HEK293 (cell line): ENCODE data around the gene ABHD17C.

Source experiments
- CTCF ChIA-PET: fragments of 350-600 bp; formaldehyde crosslinking; extraction: SDS; loops from one replicate; lab custom pipeline; 2021; ENCODE audit warnings: antibody characterized with exemption; lab: Yijun Ruan, JAX
- POLR2A ChIA-PET: fragments of 300-600 bp; formaldehyde crosslinking; extraction: SDS; loops from one replicate; lab custom pipeline; 2020; ENCODE audit warnings: antibody characterized with exemption, inconsistent platforms; lab: Yijun Ruan, JAX
- H3K27ac ChIP-seq: fragments of 200-500 bp; sonication (Bioruptor generic); 2 replicates; pipeline ENCODE4 v1.5.1; 2014; ENCODE audit warnings: low read depth, low read length, control low read depth, inconsistent platforms; ENCODE audit errors: extremely low read depth
- H3K36me3 ChIP-seq, 2 experiments: fragments of 200-500 bp in 1 of 2; sonication (Bioruptor generic) in 1 of 2; 1 replicate in 1 of 2; 2 replicates in 1 of 2; pipeline ENCODE4 v1.5.1; 2014 to 2017; ENCODE audit warnings: inconsistent platforms in 2 of 2, low read length in 2 of 2; ENCODE audit not compliant: control insufficient read depth in 2 of 2, insufficient read depth in 1 of 2
- H3K4me1 ChIP-seq: fragments of 200-500 bp; sonication (Bioruptor generic); 2 replicates; pipeline ENCODE4 v1.5.1; 2014; ENCODE audit warnings: mild to moderate bottlenecking, low read length, inconsistent platforms; ENCODE audit not compliant: control insufficient read depth, insufficient read depth
- H3K4me3 ChIP-seq: 2 replicates; pipeline ENCODE4 v1.5.1; 2011; ENCODE audit warnings: low read depth, mild to moderate bottlenecking, control low read depth, low read length, moderate library complexity
- H3K9me3 ChIP-seq: fragments of 200-500 bp; sonication (Bioruptor generic); 2 replicates; pipeline ENCODE4 v1.5.1; 2014; ENCODE audit warnings: low read depth, low read length, inconsistent platforms; ENCODE audit not compliant: control insufficient read depth, insufficient read depth
- BCL11A ChIP-seq: fragments of 450-650 bp; formaldehyde crosslinking; IDR thresholded peaks from 2 replicates; pipeline ENCODE4 v1.5.1; 2016; ENCODE audit warnings: low read depth, missing biosample characterization, missing genetic modification characterization
- BCL11B ChIP-seq: fragments of 450-650 bp; formaldehyde crosslinking; IDR thresholded peaks from 2 replicates; pipeline ENCODE4 v1.5.1; 2016; ENCODE audit warnings: low read depth, missing biosample characterization, missing genetic modification characterization
- HOXD13 ChIP-seq: sonication (generic); formaldehyde crosslinking; IDR thresholded peaks from 2 replicates; pipeline ENCODE4 v1.8.0; 2022; ENCODE audit warnings: missing genetic modification reagents, borderline replicate concordance
- KLF10 ChIP-seq: fragments of 450-650 bp; IDR thresholded peaks from 2 replicates; pipeline ENCODE4 v1.5.1; 2018; ENCODE audit warnings: missing biosample characterization, mild to moderate bottlenecking, missing genetic modification characterization
- PRDM1 ChIP-seq: fragments of 450-650 bp; formaldehyde crosslinking; IDR thresholded peaks from 2 replicates; pipeline ENCODE4; 2016; ENCODE audit warnings: missing biosample characterization, missing genetic modification characterization
- REPIN1 ChIP-seq: fragments of 450-650 bp; formaldehyde crosslinking; IDR thresholded peaks from 2 replicates; pipeline ENCODE4 v1.5.1; 2017; ENCODE audit warnings: missing biosample characterization, missing genetic modification characterization, low read depth
- ZNF140 ChIP-seq: fragments of 450-650 bp; formaldehyde crosslinking; IDR thresholded peaks from 2 replicates; pipeline ENCODE4 v1.5.1; 2016; ENCODE audit warnings: missing biosample characterization, missing genetic modification characterization
- ZNF157 ChIP-seq: fragments of 450-650 bp; formaldehyde crosslinking; IDR thresholded peaks from 2 replicates; pipeline ENCODE4 v1.5.1; 2016; ENCODE audit warnings: missing biosample characterization, missing genetic modification characterization
- ZNF214 ChIP-seq: fragments of 450-650 bp; formaldehyde crosslinking; IDR thresholded peaks from 2 replicates; pipeline ENCODE4 v1.5.1; 2017; ENCODE audit warnings: missing biosample characterization, mild to moderate bottlenecking, missing genetic modification characterization, borderline replicate concordance
- ZNF23 ChIP-seq: fragments of 450-650 bp; formaldehyde crosslinking; IDR thresholded peaks from 2 replicates; pipeline ENCODE4 v1.5.1; 2016; ENCODE audit warnings: missing biosample characterization, missing genetic modification characterization, borderline replicate concordance
- ZNF239 ChIP-seq: fragments of 450-650 bp; formaldehyde crosslinking; IDR thresholded peaks from 2 replicates; pipeline ENCODE4 v1.5.1; 2016; ENCODE audit warnings: missing biosample characterization, missing genetic modification characterization
- ZNF350 ChIP-seq: fragments of 450-650 bp; formaldehyde crosslinking; IDR thresholded peaks from 2 replicates; pipeline ENCODE4 v1.5.0; 2017; ENCODE audit warnings: missing biosample characterization, mild to moderate bottlenecking, missing genetic modification characterization
- ZNF394 ChIP-seq: fragments of 450-650 bp; formaldehyde crosslinking; IDR thresholded peaks from 2 replicates; pipeline ENCODE4 v1.5.1; 2016; ENCODE audit warnings: missing biosample characterization, missing genetic modification characterization, mild to moderate bottlenecking, moderate library complexity, borderline replicate concordance
- ZNF473 ChIP-seq: fragments of 450-650 bp; formaldehyde crosslinking; IDR thresholded peaks from 2 replicates; pipeline ENCODE4 v1.5.1; 2017; ENCODE audit warnings: missing biosample characterization, missing genetic modification characterization
- ZNF654 ChIP-seq: fragments of 450-650 bp; formaldehyde crosslinking; IDR thresholded peaks from 2 replicates; pipeline ENCODE4 v1.5.1; 2016; ENCODE audit warnings: low read depth, missing biosample characterization, missing genetic modification characterization
- ZNF664 ChIP-seq: fragments of 450-650 bp; formaldehyde crosslinking; IDR thresholded peaks from 2 replicates; pipeline ENCODE4 v1.5.1; 2016; ENCODE audit warnings: missing biosample characterization, missing genetic modification characterization
- TF ChIP-seq, protein P1 (sequence below): fragments of 450-650 bp; formaldehyde crosslinking; IDR thresholded peaks from 2 replicates; pipeline ENCODE4 v1.5.1; 2016; ENCODE audit warnings: missing biosample characterization, missing genetic modification characterization, low read depth
- TF ChIP-seq, protein P2 (sequence below): fragments of 450-650 bp; formaldehyde crosslinking; IDR thresholded peaks from 2 replicates; pipeline ENCODE4 v1.5.1; 2016; ENCODE audit warnings: missing biosample characterization, missing genetic modification characterization
- TF ChIP-seq, protein P3 (sequence below): fragments of 450-650 bp; formaldehyde crosslinking; IDR thresholded peaks from 2 replicates; pipeline ENCODE4 v1.5.1; 2016; ENCODE audit warnings: missing biosample characterization, missing genetic modification characterization

Gene ABHD17C

DNA sequence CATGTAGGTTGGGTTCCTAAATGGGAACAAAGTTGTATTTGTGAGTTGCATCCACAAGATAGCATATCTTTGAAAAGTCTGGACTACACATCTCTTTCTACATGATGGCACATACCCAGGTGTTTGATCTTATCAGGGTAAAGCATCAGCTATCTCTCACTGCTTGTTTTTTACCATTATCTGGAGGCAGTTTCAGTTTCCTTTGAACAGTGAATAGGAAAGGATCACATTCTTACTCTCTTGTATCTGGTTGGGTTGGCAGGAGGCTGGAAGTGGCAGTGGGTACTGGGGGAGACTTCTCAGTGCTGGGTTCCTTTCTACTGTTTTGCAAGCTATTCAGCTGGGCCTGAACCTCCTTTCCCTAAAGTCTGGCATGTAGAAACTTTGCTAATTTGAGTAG is 88.2 kb downstream of the ABHD17C start (continued):
- TF ChIP-seq ZNF473 (tag by site-specific recombination), result no peak
- TF ChIP-seq, protein P1, sequence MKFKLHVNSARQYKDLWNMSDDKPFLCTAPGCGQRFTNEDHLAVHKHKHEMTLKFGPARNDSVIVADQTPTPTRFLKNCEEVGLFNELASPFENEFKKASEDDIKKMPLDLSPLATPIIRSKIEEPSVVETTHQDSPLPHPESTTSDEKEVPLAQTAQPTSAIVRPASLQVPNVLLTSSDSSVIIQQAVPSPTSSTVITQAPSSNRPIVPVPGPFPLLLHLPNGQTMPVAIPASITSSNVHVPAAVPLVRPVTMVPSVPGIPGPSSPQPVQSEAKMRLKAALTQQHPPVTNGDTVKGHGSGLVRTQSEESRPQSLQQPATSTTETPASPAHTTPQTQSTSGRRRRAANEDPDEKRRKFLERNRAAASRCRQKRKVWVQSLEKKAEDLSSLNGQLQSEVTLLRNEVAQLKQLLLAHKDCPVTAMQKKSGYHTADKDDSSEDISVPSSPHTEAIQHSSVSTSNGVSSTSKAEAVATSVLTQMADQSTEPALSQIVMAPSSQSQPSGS (tag by site-specific recombination), result no peak
- TF ChIP-seq BCL11B (tag by site-specific recombination), result no peak
- TF ChIP-seq, protein P2, sequence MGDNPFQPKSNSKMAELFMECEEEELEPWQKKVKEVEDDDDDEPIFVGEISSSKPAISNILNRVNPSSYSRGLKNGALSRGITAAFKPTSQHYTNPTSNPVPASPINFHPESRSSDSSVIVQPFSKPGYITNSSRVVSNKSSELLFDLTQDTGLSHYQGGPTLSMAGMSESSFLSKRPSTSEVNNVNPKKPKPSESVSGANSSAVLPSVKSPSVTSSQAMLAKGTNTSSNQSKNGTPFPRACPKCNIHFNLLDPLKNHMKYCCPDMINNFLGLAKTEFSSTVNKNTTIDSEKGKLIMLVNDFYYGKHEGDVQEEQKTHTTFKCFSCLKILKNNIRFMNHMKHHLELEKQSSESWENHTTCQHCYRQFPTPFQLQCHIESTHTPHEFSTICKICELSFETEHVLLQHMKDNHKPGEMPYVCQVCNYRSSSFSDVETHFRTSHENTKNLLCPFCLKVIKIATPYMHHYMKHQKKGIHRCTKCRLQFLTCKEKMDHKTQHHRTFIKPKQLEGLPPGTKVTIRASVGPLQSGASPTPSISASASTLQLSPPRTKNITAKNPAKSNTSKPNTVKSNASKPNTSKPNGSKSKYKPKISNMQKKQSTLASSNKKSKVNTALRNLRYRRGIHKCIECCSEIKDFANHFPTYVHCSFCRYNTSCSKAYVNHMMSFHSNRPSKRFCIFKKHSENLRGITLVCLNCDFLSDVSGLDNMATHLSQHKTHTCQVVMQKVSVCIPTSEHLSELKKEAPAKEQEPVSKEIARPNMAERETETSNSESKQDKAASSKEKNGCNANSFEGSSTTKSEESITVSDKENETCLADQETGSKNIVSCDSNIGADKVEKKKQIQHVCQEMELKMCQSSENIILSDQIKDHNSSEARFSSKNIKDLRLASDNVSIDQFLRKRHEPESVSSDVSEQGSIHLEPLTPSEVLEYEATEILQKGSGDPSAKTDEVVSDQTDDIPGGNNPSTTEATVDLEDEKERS (tag by site-specific recombination), result no peak
- TF ChIP-seq ZNF654 (tag by site-specific recombination), result no peak

DNA sequence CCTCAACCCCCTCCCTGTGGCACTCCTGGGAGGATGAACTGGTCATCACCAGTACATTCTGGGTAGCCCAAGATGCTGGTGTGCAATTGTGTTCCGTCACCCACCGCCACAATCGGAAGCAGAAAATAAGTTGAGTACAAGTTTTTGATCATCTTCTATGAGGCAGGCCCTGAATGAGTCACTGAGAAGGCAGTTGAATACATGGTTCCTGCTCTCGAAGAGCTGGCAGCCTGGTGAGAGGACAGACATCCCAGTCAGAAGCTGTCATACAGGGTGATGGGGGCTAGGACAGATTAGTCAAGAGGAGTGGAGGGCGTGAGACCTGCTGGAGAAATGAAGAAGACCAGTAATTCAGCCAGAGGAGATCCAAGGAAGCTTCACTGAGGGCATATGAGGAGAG is 90.2 kb downstream of the ABHD17C start:
- peaks cover 4% of the 10 kb centered on the region for H3K4me1 ChIP-seq
- ChIA-PET CTCF (interaction anchor here (0.6 to 2.8 kb wide), 9 partner anchors 8 to 481 kb away, joined by 3 to 16 read pairs (median 4); no protein-coding TSS in a partner anchor), POLR2A (no interaction called here)
- TF ChIP-seq, protein P3, sequence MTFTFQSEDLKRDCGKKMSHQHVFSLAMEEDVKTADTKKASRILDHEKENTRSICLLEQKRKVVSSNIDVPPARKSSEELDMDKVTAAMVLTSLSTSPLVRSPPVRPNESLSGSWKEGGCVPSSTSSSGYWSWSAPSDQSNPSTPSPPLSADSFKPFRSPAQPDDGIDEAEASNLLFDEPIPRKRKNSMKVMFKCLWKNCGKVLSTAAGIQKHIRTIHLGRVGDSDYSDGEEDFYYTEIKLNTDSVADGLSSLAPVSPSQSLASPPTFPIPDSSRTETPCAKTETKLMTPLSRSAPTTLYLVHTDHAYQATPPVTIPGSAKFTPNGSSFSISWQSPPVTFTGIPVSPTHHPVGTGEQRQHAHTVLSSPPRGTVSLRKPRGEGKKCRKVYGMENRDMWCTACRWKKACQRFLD (tag by site-specific recombination), result no peak
- TF ChIP-seq HOXD13 (CRISPR knock-in tag), result no peak
- no peak for TF ChIP-seq ZNF239 (tag by site-specific recombination)
- no peak for TF ChIP-seq ZNF214 (tag by site-specific recombination)
- TF ChIP-seq ZNF664 (tag by site-specific recombination), result no peak
- no peak for TF ChIP-seq ZNF140
- TF ChIP-seq, protein P2 (tag by site-specific recombination), result no peak
- no peak for TF ChIP-seq REPIN1 (tag by site-specific recombination)
- TF ChIP-seq ZNF394 (tag by site-specific recombination), result no peak
- TF ChIP-seq KLF10 (tag by site-specific recombination), result no peak
- no peak for TF ChIP-seq BCL11A (tag by site-specific recombination)
- TF ChIP-seq ZNF157 (tag by site-specific recombination), result no peak
- no peak for TF ChIP-seq ZNF350 (tag by site-specific recombination)
- TF ChIP-seq ZNF23, result no peak
- TF ChIP-seq PRDM1 (tag by site-specific recombination), result no peak
- no peak overlapping the region for H3K4me3 ChIP-seq
- H3K9me3 ChIP-seq, result no peaks in the 10 kb centered on the region
- H3K27ac ChIP-seq, result no peak overlapping the region
- H3K36me3 ChIP-seq, result no peaks in the 10 kb centered on the region
